H1 (cell line): ENCODE measurements around the gene SPATA16. TPM values are rescaled to one million over a fixed set of nuclear protein-coding genes. Genes with fewer than 3 reads are reported as not detected.

Experiments
- HDAC6 ChIP-seq: IDR thresholded peaks from one replicate; pipeline ENCODE4 v1.7.1; 2012; ENCODE audit warnings: low read depth, mild to moderate bottlenecking, inconsistent platforms, low read length, moderate library complexity
- TCF12 ChIP-seq: IDR thresholded peaks from 2 replicates; pipeline ENCODE4 v1.6.1; 2011; ENCODE audit warnings: low read depth, mild to moderate bottlenecking, low read length
- polyA plus RNA-seq, 7 experiments: library from polyadenylated mRNA; depleted of rRNA in 3 of 7; stranded (reverse) in 5 of 7; unstranded in 2 of 7; fragments of >200 nt in 5 of 7; fragments of 200-250 nt in 2 of 7; gene quantifications; 1 replicate in 5 of 7; 2 replicates in 1 of 7; 4 replicates in 1 of 7; pipeline versions ENCODE4 v1.2.1 to v1.2.3, GENCODE V29; 2011 to 2013; ENCODE audit warnings: missing spikeins in 2 of 7, mixed read lengths in 2 of 7
- total RNA-seq: library from RNA; stranded (reverse); fragmentation: NEBNext Ultra II Directional; extraction: Animal tissue kit (Norgen Biotek cat#: 25700); gene quantifications from 2 replicates; pipeline ENCODE4 v1.2.1, GENCODE V29; 2021

Gene SPATA16
- total and polyA plus RNA-seq, 2 of the 8 experiments (the other 6 are each of a cell fraction or from before 2014, with no cell fraction given), result 0.05 to 2.7 TPM

DNA sequence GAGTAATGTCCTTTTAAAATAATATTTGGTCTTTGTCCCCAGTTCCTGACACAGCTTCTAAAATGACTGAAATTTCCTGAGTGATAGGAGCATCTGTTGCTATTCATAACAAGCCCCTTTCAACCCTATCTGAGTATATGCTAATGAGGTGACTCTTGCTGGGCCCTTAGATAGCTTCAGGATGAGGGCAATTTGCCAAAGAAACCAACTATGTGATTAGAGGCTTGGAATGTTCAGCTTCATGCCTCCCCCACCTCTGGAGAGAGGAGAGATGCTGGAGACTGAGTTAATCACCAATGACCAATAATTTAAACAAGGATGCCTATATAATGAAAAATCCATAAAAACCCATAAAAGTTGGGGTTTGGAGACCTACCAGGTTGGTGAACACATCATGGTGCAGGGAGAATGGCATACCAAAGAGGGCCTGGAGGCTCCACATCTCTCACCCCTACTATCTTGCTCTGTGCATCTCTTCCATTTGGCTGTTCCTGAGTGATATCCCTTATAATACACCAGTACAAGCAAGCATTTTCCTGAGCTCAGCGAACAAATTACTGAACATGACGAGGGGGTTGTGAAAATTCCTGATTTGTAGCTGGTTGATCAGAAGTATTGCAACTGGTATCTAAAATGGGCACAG, 201.3 kb downstream of the SPATA16 start (continued):
- TF ChIP-seq TCF12 (no peak), HDAC6 (no peak)
- TF ChIP-seq, all 59 proteins: peak for 0
